ENCODE data around the gene ITCH. TPM values are rescaled to one million over a fixed set of nuclear protein-coding genes. Genes with fewer than 3 reads are reported as not detected.

The ITCH gene
- total and polyA plus RNA-seq, 2 of the 8 experiments (the other 6 are each of a cell fraction or from before 2014, with no cell fraction given): 3.9 to 45.2 TPM

- Histone ChIP-seq H3K36me3 (ENCODE audit: control insufficient read depth in 2 of 4, insufficient read depth in 4 of 4, low read length in 3 of 4) (peaks cover 2 to 10% (median 6%) of the 10 kb centered on the region in 4 experiments; a peak in 5 of 8 replicates), H2BK12ac (ENCODE audit: low read depth, low read length) (no peak overlapping the region), H3K4me2 (ENCODE audit: insufficient read depth in 1 of 2, low read depth in 2 of 2, low read length in 2 of 2) (no peak overlapping the region), H3K9ac (replicated peaks in 1 of 4; ENCODE audit: extremely low read depth in 1 of 4, low read depth in 3 of 4, low read length in 3 of 4) (no peak overlapping the region), H4K5ac (ENCODE audit: insufficient read length, low read depth, low read length) (no peak overlapping the region), H3K18ac (ENCODE audit: extremely low read depth, low read length) (no peak overlapping the region), H3K23me2 (ENCODE audit: low read depth, low read length) (peaks cover 5% of the 10 kb centered on the region; the same call in 1 of the 2 replicates), H3K9me3 (ENCODE audit: insufficient read depth in 2 of 2, low read depth in 1 of 2, low read length in 1 of 2) (no peaks in the 10 kb centered on the region), H2BK20ac (ENCODE audit: low read length) (no peak overlapping the region), H3K23ac (ENCODE audit: insufficient read length) (no peak overlapping the region), H4K20me1 (replicated peaks in 1 of 2; ENCODE audit: control insufficient read depth in 1 of 2, insufficient read depth in 2 of 2, low read length in 2 of 2) (peaks cover 2 to 3% of the 10 kb centered on the region in 2 experiments), H3K79me2 (ENCODE audit: control insufficient read depth in 1 of 2, insufficient read depth in 2 of 2, low read length in 2 of 2) (no peaks in the 10 kb centered on the region), H3K4me3 (ENCODE audit: extremely low read depth in 1 of 4, insufficient read depth in 2 of 4, low read depth in 3 of 4, low read length in 4 of 4) (no peak overlapping the region), H3K4me1 (replicated peaks in 1 of 4; ENCODE audit: control insufficient read depth in 3 of 4, insufficient read depth in 4 of 4, low read length in 3 of 4) (peaks cover 0 to 8% (median 2%) of the 10 kb centered on the region in 4 experiments; a peak in 3 of 7 replicates), H2BK5ac (ENCODE audit: low read depth, low read length) (no peak overlapping the region), H2AFZ (ENCODE audit: low read length) (no peak overlapping the region), H4K8ac (ENCODE audit: extremely low read depth, insufficient read depth, low read length) (no peak overlapping the region), H3K27ac (ENCODE audit: low read depth, low read length) (no peak overlapping the region), H2BK15ac (ENCODE audit: low read length) (no peak overlapping the region), H3K14ac (ENCODE audit: insufficient read length) (no peak overlapping the region), H3K56ac (replicated peaks; ENCODE audit: insufficient read length, low read depth, low read length) (no peak overlapping the region), H4K91ac (replicated peaks; ENCODE audit: insufficient read length, low read length) (no peak overlapping the region), H2AK5ac (ENCODE audit: low read depth, low read length) (no peak overlapping the region), H3K79me1 (ENCODE audit: low read depth, low read length) (no peaks in the 10 kb centered on the region), H3K27me3 (replicated peaks in 1 of 4; ENCODE audit: control insufficient read depth in 3 of 4, extremely low read depth in 1 of 4, insufficient read depth in 3 of 4, low read length in 3 of 4) (no peaks in the 10 kb centered on the region), H2BK120ac (replicated peaks; ENCODE audit: low read depth, low read length) (no peak overlapping the region), H3K4ac (replicated peaks; ENCODE audit: insufficient read length, low read depth, low read length) (no peak overlapping the region)
- no peak for TF ChIP-seq YY1 (IDR thresholded peaks at IDR 0.05; ENCODE audit: low read depth, low read length)
- no peak for TF ChIP-seq CHD2 (IDR thresholded peaks at IDR 0.05; ENCODE audit: low read length)
- TF ChIP-seq, protein P1, sequence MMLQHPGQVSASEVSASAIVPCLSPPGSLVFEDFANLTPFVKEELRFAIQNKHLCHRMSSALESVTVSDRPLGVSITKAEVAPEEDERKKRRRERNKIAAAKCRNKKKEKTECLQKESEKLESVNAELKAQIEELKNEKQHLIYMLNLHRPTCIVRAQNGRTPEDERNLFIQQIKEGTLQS (IDR thresholded peaks at IDR 0.05; ENCODE audit: insufficient read depth, low read depth, low read length): no peak
- TF ChIP-seq BCL11A (IDR thresholded peaks at IDR 0.05; ENCODE audit: low read depth in 2 of 2, low read length in 2 of 2): no peak
- FAIRE-seq (no peak), DNase-seq (ENCODE audit: low read depth in 1 of 2, low spot score in 2 of 2) (no peak)
- CTCF ChIA-PET (ENCODE audit: partially characterized antibody): interaction anchor here (1.4 to 3.8 kb wide), 2 partner anchors 165 to 228 kb away, joined by 3 to 18 read pairs; no protein-coding TSS in a partner anchor
- 90% methylated on average over 16 of the region's 16 CpGs; no CpG with 5 or more reads in 1 of the 2 experiments for WGBS, 2 experiments (ENCODE audit: extremely low coverage in 1 of 2, insufficient coverage in 1 of 2, insufficient read length in 1 of 2, insufficient replicate concordance in 2 of 2, low coverage in 1 of 2, low lambda C conversion rate in 2 of 2, missing lambda C conversion rate in 1 of 2)
- POLR2A ChIA-PET (ENCODE audit: partially characterized antibody): no interaction called here
Measured at GRCh38 chr20:34541917-34542316, 178.8 kb downstream of the ITCH start.
